NOMO-1 treated with DMSO at 0.1 percent for 48 hours (cell line): ENCODE results near the gene CPM.

Experiments used
- DNase-seq: peaks from one replicate; lab custom pipeline; 2025; ENCODE audit not compliant: unreplicated experiment; lab: John Stamatoyannopoulos, UW

The CPM gene

GRCh38 chr12:68908076-68908475 is 24.9 kb downstream of the CPM start:
- no peak for DNase-seq

DNA sequence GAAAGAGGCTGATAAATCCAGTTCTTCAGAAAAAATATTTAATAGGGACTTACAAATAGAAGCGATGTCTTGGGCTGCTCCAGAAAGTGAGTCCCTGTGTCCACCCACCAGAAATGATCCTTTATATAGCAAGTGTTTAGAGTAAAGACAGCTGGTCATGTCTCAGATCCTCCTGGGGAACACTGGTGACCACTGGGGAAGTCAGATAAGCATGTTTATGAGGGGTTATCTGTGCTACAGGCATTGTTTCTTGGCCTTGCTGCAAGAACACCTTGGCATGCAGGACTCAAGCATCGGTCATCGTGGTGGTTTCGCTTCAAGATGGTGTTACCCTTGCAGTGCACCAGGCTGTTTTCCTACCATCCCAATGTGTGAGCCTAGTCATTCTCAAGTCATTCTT is 27.2 kb downstream of the CPM start:
- DNase-seq: no peak

GRCh38 chr12:68904351-68904962 is 28.5 kb downstream of the CPM start:
- no peak for DNase-seq

GRCh38 chr12:68903511-68903910 is 29.5 kb downstream of the CPM start:
- DNase-seq: no peak

DNA sequence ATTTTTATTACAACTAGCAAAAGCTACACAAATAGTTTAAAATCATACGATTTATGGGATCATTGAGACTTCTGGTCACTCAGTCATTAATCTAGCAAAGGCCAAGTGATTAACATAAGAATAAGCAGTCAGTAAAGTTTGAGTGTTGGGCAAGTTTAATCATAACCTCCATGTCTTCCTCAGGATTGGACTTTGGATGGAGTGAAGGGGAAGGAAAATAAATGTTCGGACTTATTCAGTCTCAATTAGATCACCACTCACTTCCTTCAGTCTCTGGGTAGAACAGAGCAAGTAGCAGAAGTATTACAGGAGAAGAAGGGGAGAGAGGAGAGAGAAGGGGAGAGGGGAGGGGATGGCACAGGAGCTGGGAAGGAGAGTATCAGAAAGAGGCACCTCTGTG is 31.4 kb downstream of the CPM start:
- no peak for DNase-seq

DNA sequence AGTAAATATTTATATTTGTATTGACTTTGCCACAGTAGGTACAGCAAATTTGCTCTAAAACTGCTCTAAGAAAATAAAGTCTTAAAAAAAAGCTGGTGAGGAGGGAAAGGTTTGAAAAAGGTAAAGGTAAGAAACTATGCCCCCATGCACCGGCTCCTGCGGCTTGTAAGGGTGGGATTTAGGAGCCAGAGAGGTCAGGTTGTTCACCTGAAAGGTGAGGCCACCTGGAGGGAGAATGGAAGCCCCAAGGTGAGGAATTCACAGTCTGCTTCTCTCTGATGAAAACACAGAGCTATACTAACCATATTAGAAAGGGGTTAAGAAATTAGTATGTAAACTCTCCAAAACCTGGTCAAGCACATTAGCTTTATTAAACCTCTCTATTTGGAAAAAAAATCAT is 31.8 kb downstream of the CPM start:
- no peak for DNase-seq

GRCh38 chr12:68900241-68900640 is 32.7 kb downstream of the CPM start:
- DNase-seq: no peak

GRCh38 chr12:68899251-68899771 is 33.7 kb downstream of the CPM start:
- DNase-seq: no peak

- peak; percentile 68 for DNase-seq
Measured at GRCh38 chr12:68896881-68897540, 36.0 kb downstream of the CPM start.

DNA sequence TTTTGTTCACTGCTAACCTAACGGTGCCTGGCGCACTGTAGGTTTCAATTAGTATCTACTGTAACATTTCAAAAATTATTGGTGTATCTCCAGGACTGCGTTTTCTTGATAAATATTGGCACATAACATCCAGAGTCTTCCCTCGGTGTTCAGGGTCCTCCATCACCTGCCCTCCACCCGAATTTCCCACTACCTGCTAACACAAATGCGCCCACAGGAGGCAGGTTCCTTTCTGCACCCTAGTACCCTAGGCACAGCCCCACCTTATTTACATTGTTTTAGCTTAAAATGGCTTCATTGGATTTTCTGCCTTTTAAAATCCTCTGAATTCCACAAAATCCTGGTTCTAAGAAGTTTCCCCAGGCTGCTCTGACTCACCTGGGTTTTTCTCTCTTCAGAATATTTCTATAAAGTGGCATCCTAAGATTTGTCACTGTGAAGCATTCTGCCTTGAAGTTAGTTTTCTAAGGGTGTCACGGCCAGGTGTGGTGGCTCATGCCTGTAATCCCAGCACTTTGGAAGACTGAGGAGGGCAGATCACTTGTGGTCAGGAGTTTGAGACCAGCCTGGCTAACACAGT is 38.6 kb downstream of the CPM start:
- no peak for DNase-seq

DNA sequence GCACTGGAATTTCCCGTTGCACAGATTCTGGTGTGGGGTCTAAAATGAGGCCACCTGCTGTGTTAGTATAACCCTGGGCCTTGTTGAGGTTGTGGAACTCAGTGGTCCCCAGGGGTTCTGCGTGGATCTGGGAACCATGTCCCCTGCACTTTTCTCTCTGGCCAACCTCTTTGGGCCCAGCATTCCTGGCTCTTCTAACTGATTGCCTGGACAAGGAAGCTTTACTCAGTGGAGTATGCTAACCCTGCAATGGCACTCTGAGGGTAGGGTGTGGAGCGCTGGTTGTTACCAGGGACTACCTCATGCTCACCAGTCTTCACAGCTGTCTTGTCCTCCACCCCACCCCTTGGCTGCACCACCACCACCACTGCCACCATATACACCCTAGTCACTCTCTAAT is 39.2 kb downstream of the CPM start:
- DNase-seq: no peak

DNA sequence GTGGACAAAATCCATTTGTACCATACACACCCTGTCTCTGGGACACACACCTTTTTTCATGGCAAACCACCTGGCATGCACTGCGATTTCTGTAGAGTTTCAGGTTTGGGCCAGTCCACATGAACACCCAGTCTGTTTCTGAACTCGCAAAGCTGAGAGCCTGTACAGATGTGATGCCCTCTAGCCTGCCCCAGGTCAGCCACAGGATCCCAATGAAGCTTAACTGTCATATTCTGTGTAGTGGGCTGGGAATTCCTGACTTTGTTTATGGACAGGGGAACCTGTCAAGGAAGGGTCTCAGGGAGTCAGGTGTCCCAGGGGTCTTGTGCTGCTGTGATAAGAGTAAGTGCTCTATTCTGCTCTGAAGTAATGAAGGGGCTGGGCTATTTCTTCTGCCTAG is 39.8 kb downstream of the CPM start:
- no peak for DNase-seq

DNA sequence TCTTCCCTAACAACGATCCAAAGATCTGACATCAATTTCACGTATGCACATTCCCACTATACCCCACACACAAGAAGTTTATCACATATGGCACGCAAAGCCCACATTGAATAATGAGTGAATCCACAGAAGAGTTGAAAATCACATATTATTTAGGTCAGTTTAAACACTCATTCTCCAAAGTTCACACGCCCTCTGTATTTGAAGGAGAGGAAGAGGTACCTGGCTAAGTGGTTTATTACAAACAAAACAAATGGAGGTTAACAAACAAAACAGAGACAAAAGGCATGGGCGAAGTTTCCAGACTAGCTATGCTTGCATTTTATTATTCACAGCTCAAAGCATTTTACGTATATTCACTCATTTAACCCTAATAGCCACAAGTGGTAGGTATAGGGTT is 41.8 kb downstream of the CPM start:
- DNase-seq: no peak

- DNase-seq: no peak
Measured at GRCh38 chr12:68890701-68891113, 42.3 kb downstream of the CPM start.

GRCh38 chr12:68888243-68888642 is 44.7 kb downstream of the CPM start:
- DNase-seq: no peak

- DNase-seq: no peak
Measured at GRCh38 chr12:68887641-68888040, 45.3 kb downstream of the CPM start.

DNA sequence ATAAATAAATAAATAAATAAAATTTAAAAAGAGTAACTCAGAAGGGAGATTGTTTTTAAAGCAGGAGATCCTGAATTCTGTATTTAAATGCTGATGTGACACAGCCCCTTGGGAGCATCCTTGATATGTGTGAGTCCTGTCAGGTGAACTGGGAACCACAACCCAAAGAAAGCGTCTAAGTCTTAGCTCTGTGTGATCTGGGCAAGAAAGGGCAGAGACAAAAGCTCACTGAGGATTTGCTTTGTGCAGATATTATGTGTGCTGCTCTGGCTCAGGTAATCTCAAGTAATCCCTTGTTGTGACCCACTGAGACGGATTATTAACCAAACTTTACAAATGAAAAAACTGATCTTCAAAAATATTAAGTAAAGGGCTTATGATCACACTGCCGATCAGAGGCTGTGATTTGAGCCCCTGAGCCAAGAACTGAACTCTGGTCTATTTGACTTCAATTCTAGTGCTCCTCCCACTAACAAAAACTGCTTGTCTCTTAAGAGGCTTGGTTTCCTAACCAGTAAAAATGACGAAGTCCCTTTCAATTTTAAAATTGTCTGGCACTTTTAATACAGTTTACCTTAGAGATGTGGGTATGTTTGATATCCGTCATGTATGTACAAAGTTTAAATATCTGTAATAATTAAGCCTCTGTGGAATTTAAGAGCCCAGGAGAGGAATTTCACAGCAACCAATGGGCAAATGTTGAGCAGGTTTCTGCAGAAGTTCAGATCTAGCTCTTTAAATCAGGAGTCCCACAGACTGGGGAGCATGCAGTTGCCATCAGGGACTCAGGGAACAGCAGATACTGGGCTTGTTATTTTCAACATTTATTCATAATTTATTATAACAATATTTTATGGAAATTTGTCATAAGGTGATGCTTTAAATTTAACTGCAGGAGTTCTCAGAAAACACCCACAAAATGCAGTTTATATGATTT is 46.1 kb downstream of the CPM start:
- DNase-seq: no peak

- no peak for DNase-seq
Measured at GRCh38 chr12:68885381-68885780, 47.6 kb downstream of the CPM start.

DNA sequence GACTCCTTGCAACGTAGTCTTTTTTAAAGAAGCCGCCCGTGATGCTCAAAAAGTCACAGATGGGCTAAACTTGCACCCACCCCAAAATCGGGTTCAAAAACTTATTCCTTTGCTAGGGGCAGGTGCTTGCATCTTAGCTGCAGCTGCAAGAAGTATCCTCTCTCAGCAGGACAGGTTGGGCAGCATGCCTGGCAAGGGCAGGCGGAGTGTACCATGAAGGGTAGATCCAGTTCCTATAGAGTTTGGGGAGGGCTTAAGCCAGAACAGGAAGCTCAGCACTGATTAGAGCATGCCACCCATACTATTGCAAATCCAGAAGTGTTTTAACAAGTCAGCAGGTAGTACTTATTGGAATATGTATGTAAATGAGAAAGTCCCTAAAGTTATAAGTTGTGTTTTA is 48.7 kb downstream of the CPM start:
- DNase-seq: no peak

- no peak for DNase-seq
Measured at GRCh38 chr12:68883151-68883550, 49.8 kb downstream of the CPM start.

DNA sequence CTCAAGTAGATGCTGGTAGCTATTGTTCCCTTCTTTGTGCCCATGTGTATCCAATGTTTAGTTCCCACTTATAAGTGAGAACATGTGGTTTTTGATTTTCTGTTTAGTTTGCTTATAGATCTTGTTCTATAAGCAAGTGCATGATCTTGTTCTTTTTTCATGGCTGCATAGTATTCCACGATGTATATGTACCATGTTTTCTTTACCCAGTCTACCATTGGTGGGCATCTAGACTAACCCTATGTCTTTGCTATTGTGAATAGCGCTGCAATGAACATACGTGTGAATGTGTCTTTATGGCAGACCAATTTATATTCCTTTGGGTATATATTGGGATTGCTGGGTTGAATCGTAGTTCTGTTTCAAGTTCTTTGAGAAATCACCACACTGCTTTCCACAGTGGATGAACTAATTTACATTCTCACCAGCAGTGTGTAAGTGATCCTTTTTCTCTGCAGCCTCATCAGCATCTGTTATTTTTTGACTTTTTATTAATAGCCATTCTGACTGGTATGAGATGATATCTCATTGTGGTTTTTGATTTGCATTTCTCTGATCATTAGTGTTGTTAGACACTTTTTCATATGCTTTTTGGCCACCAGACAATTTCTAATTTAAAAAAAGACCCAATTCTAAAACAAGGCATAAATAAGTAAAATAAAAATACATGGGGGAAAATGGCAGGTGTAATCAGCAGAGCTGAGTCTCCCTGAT is 50.6 kb downstream of the CPM start:
- DNase-seq: no peak
